Skeletal muscle cell (primary cell): Measurements from ENCODE around the gene CTSD.

Experiments
- DNase-seq: peaks from one replicate; pipeline ENCODE4 v3.0.0-alpha.2; 2010; ENCODE audit warnings: low read depth
- H3K4me3 ChIP-seq: 2 replicates; pipeline ENCODE4 v1.5.1; 2011; ENCODE audit warnings: low read depth, mild to moderate bottlenecking, control low read depth, low read length, moderate library complexity

CTSD gene

GRCh38 chr11:1759151-1759850, 4.4 kb downstream of the CTSD start:
- DNase-seq = no peak
- no peak overlapping the region for H3K4me3 ChIP-seq

GRCh38 chr11:1758611-1759150, 5.0 kb downstream of the CTSD start:
- no peak for DNase-seq
- H3K4me3 ChIP-seq = no peak overlapping the region

DNA sequence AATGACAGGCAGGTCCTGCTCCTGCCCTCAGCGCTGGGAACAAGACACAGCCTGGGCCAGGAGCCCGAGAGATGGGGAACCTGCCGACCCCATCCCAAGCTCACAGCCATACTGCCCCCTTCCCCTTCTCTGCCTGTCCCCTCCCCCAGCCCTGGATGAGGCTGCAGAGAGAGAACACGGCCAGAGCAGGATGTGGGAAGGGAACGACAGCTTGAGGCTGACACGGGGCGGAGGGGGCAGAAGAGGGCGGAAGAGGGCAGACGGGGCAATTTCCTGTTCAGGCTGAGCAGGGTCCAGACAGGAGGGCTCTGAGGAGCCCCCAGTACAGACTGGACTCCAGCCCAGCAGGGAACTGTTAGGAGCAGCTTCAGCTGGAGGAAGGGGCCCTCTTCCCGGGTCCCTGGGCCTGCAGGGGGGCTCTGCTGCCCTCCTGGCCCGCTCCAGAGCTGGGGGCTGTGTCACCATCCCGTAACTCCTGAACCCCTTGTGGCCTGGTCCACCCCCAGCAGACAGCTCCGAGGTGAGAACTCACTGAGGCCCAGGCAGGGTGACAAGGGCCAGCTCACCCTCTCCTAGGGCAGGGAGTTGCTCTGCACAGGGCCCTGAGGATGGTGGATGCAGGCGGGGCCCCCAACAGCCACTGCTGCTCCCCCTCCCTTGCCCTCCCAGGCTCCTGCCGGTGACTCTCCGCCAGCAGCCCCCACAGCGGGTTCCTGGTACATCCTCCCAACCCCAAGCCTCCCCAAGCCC, 5.7 kb downstream of the CTSD start:
- no peak overlapping the region for H3K4me3 ChIP-seq
- no peak for DNase-seq

GRCh38 chr11:1756791-1757771, 6.6 kb downstream of the CTSD start:
- H3K4me3 ChIP-seq = no peak overlapping the region
- DNase-seq = no peak

- no peak for DNase-seq
- H3K4me3 ChIP-seq = no peak overlapping the region
These were observed 7.8 kb downstream of the CTSD start for GRCh38 chr11:1755692-1756561.

DNA sequence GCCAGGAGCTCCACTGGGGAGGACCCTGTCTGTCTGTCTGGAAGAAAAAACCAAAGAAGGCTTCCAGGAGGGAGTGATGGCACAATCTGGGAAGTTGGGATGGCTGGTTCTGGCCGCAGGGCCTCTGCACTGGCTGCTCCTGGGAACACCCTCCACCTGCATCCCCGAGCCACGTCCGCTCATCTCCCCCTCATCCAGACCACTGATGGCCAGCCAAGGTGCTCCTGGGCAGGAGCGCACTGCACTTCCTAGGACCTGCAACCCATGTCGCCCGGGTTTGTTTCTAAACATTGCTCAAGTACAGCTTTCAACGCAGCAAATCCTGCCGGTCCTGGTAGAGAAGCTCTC, 8.4 kb downstream of the CTSD start:
- no peak overlapping the region for H3K4me3 ChIP-seq

DNA sequence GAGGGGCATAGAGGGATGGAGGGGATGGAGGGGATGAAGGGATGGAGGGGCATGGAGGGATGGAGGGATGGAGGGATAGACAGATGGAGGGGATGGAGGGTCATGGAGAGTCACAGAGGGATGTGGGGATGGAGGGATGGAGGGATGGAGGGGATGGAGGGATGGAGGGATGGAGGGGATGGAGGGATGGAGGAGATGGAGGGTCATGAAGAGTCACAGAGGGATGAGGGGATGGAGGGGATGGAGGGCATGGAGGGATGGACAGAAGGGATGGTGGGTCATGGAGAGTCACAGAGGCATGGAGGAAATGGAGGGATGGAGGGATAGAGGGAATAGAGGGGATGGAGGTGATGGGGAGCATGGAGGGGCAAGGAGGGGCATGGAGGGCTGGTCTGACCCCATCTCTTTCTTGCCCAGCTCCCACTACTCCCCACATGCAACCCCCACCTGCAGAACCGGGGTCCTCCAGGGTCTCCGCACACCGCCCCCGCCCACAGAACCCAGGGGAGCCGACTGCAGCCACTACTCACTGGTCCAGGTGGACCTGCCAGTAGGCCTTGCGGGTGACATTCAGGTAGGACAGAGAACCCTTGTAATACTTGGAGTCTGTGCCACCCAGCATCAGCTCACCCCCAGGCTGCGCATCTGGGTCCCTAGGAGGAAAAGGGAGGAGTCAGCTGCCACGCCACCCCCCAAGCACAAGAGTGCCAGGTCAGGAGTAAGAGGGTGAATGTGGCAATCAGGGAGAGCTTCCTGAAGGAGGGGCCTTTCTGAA, 9.2 kb downstream of the CTSD start:
- H3K4me3 ChIP-seq = no peak overlapping the region
- DNase-seq = no peak

More for the DNA sequence above, 8.4 kb downstream of the CTSD start:
- DNase-seq = no peak

DNA sequence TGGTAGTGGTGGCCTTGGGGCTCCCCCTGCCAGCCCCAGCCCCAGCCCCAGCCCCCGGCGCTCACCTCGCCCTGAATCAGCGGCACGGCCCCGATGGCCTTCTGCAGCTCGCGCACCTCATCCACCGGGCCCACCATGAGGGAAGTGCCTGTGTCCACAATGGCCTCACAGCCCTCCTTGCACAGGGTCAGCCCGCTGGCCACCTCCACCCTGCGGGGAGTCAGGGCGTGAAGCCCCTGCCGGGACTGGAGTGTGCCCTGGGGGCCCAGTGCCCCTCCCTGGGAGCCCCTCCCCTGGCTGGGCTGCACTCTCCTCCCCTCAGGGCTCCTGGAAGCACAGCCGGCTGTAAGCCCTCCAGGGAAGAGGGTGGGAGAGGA, 9.8 kb downstream of the CTSD start:
- H3K4me3 ChIP-seq = no peak overlapping the region
- DNase-seq = no peak

DNA sequence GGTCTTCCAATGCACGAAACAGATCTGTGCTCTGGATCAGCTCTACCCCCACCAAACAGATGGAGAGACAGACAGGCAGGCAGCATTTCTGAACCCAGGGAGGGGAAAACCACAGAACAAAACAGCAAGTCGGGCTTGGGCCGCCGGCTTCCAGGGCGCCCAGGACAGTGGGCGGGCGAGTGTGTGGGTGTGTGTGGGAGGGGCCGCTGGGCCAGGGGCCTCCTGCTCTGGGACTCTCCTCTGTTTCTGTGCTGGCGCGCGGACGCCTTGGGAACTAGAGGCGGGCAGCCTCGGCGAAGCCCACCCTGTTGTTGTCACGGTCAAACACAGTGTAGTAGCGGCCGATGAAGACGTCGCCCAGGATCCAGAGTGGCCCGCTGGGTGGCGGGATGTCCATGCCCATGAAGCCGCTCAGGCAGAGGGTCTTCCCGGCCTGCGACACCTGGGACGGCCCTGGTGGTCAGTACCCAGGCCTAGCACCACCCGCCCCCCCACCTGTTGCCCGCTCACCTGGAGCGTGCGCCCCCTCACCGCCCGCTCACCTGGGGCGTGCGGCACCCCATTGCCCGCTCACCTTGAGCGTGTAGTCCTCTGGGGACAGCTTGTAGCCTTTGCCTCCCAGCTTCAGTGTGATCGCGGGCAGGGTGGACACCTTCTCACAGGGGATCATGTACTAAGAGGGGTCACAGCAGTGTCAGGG, 10.3 kb downstream of the CTSD start:
- no peak overlapping the region for H3K4me3 ChIP-seq
- no peak for DNase-seq

- DNase-seq = no peak
- no peak overlapping the region for H3K4me3 ChIP-seq
These were observed 10.9 kb downstream of the CTSD start for GRCh38 chr11:1752907-1753228.

DNA sequence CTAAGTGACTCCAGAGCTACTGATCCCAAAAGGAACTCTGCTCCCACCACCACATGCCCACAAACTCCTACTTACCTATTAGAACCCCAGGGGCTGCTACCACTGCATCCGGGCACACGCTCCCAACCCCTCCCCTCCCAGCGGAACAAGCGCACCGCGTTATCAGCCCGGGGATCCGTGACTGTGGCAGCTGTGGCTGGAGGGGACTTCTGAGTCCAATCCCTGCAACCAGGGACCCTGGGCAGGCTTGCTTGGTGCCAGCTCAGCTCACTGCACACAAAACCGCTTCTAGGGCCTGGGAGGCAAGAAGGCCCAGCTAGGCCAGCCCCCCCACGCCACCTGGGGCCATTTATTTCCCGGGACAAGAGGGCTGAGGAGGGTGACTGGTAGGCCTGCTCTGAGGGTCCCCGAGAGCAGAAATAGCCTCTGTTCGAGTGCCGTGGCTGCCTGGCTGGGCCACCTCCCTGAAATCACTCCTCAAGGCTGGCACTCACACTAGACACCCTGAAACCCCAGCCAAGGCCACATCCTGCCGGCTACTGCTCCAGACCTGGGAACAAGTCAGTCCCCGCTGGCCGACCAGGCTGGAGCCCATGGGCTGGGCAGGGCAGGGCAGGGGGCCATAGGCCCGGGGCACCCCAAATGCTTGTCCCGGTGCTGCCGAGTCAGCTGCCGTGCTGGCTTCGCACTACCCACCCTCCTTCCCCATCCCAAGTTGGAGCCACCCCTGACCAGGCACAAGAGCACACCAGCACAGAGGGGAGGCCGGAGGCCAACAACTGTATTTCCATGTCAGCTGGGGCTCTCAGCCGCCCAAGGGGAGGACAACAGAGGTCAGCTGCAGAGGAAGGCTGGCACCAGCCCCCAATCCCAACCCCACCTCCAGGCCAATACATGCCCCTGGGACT, 11.5 kb downstream of the CTSD start:
- DNase-seq = no peak
- no peak overlapping the region for H3K4me3 ChIP-seq

DNA sequence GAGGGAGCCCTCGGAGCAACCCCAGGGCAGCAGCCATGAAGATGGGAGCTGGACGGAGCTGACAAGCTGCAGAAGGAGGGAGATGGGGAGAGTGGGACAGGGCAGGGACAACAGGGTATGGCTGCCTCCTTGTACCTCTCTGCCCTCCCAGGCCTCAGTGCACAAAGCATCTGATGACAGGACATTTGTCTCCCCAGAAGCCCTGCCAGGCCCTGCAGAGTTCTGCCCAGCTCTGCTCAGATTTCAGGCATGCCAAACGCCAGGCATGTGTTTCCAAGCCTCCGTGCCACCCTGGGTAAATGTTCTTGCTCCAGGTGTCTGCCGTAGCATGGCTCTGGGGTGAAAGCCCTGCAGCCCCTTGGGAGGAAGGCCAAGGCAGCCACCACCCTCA, 12.2 kb downstream of the CTSD start:
- H3K4me3 ChIP-seq = no peak overlapping the region
- no peak for DNase-seq

- H3K4me3 ChIP-seq = peak overlapping the region; percentile 71
- no peak for DNase-seq
These were observed 12.7 kb downstream of the CTSD start for GRCh38 chr11:1750840-1751530.

- peak within 1 kb of the TSS; percentile 71 for H3K4me3 ChIP-seq
- no peak for DNase-seq
These were observed 13.3 kb downstream of the CTSD start, which contains the start of gene IFITM10 for GRCh38 chr11:1750481-1750839. Gene IFITM10, minus strand, starts transcription at chr11:1750595. Its CDS starts 153 bp downstream, at chr11:1750442.

DNA sequence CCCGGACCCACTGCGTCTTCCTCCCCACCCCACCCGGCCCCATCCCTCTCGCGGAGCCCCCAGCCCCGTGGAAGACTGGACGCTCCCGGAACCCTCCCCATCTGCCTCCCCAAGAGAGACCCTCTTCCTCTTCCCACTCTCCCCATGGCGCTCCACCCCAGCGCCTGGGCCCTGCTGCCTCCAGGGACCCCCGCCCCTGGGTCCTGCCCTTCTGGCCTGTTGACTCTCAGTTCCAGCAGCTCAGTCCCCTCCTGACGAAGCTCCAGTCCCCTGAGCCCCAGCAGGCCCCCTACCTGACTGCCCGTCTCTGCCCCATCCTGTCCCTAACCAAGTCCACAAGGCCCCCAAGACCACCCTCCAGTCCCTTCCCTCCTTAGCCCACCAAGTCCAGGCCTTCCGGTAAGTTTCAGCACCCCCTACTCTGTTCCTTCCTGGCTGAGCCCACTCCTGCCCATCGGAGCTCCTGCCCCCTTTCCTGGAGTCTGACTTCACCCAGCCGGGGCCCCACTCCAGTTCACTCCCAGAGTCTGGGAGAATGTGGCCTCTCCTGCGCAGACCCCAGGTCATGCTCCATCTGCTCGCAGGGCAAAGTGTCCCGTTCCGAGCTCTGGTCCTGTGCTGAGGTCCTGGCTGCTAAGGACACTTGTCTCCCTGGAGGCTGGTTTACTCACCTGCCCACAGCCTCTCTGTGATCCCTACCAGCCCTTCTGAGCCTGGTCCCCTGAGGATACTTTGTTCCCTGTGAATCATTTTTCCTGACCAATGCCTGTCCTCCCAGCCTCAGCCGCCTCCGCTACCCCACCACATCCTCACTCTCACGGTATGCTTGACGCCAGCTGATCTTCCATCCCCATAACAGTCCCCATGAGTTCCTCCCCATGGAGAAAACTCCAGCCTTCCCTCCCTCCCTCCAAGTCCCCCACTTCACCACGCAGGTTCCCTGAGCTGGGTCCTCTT, 14.1 kb downstream of the CTSD start:
- peak overlapping the region; percentile 71 for H3K4me3 ChIP-seq
- DNase-seq = peak; percentile 87
